COLO668 (cell line): ENCODE measurements around the gene SUMO1.
"Not testable (repeated sequence)": the region's sequence is repeated elsewhere in the genome, so short reads cannot be mapped to it uniquely, and the experiment has no call there.

Experiments used
- DNase-seq: peaks from one replicate; lab custom pipeline; 2025; ENCODE audit not compliant: unreplicated experiment; lab: John Stamatoyannopoulos, UW

Gene SUMO1

DNA sequence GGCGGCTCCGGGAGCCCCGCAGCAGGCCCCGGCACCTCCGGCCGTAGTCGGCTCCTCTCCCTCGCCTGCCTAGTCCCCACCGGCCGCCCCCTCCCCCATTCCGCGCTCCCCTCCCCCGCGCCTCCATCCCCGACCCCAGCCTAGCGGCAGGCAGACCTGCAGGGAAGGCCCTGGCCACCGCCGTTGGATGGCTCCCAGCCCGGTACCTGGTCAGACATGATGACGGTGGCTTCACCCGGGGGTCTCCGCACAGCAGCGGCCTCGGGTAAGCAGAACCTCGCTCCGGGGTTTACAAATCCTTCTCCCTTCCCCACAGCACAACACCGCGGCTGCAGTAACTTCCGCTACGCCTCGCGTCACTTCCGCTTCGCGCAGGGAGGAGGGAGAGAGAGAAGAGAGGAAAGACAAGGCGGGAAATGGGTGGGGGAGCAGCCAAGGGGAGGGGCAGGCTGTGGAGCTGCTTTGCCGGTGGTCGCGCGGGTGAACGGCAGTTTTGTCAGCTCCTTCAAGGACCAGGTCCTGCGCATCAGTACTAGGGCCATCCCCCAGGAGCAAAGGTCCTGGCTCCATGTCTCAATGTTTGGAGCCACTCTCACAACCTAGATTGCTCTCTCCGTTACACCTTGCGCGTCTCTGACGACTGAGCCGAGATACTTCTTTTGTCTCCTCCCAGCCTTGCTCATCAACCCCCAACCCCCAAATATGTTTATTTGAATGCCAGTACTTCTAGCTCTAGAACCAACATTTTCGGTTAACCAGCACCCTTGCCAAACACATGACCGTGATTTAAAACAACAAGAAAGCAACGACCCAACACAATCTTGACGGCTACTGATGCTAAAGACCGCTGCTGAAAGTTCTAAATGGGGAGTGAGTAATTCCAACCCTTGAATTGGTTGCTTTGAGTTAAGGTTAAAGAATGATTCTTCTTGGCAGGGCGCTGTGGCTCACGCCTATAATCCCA, at the start of gene SUMO1:
SUMO1 (minus strand) TSS at position 364 of the 964 bp plus-strand sequence; CDS start at position 218, 146 bp downstream.
- DNase-seq: peak; percentile 90

DNA sequence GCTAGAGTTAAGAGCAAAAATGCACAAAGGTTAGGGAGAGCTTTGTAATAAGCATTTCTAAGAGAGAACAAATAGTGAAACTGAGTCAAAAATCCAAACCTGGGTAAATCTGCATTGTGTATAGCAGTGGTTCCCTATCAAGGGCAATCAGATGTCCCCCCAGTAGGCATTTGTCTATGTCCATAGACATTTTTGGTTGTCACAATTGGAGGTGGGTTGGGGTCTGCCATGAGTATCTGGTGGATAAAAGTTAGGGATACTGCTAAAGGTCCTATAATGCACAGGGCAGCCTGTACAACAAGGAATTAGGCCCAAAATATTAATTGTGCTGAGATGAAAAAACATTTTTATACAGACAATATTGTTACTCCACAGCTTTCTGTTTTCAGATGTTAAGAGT, 48.2 kb upstream of the SUMO1 start:
- no peak for DNase-seq

- no peak for DNase-seq
These were observed 40.5 kb upstream of the SUMO1 start for GRCh38 chr2:202278944-202279343.

GRCh38 chr2:202278036-202278760, 39.8 kb upstream of the SUMO1 start:
- DNase-seq: no peak

DNA sequence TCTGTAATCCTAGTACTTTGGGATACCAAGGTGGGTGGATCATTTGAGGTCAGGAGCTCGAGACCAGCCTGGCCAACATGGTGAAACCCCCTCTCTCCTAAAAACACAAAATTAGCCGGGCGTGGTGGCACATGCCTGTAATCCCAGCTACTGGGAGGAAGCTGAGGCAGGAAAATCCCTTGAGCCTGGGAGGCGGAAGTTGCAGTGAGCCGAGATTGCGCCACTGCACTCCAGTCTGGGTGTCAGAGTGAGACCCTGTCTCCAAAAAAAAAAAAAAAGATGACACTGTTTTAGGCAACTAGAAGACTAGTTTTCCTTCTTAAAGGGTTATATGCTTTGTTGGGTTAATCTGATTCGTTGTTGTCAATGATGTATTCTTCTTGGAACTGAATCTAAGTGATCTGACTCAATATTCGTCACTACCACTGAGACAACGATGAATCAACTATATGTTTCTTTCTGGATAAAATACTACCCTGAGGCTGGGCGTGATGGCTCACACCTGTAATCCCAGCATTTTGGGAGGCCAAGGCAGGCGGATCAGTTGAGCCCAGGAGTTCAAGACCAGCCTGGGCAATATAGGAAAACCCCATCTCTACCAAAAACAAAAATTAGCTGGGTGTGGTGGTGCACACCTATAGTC, 37.8 kb upstream of the SUMO1 start:
- not testable (repeated sequence) for DNase-seq

DNA sequence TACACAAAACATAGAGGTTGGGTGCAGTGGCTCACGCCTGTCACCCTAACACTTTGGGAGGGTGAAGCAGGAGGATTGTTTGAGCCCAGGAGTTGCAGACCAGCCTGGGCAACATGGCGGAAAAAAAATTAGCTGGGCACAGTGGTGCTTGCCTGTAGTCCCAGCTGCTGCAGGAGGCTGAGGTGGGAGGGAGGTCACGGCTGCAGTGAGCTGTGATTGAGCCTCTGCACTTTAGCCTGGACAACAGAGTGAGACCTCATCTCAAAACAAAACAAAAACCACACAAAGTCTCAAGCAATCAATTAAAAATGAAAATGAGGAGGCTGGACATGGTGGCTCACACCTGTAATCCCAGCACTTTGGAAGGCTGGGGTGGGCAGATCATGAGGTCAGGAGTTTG, 32.1 kb upstream of the SUMO1 start:
- DNase-seq: no peak

DNA sequence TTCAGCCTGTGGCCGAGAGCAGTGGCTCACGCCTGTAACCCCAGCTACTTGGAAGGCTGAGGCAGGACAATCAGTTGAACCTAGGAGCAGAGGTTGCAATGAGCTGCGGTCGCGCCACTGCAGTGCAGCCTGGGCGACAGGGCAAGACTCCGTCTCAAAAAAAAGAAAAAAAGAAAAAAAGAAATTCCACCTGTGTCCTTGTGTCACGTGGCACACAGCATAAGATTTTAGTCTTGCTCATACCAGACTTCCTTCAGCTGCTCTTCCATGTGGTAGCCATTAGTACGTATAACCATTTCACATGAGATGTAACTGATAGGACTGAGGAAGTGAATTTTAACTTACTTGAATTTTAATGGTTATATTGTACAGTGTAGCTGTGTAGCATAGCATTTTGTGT, 31.2 kb upstream of the SUMO1 start:
- DNase-seq: no peak

DNA sequence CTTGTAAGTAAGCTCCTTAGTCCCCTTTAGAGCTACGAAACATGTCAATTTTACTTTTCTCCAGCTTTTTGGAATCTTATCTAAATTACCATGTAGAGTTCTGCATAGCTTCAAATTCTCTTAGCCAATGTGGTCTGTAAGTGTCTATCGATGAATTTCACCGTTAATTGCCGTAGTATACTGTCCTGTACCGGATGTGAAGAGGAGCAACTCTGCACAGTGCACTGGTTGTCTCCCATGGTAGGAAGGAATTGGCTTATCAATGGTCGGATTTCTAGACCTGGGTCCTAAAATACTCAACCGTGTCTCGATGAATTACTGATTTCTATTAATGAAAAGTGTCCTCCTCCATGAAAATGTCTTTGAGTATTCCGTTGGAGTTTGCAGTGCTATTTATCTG, 29.1 kb upstream of the SUMO1 start:
- peak; percentile 5 for DNase-seq

- peak; percentile 93 for DNase-seq
These were observed 27.3 kb upstream of the SUMO1 start, which contains the start of gene NOP58 for GRCh38 chr2:202265467-202266277. NOP58 (plus strand) TSS chr2:202265763; CDS start chr2:202265942, 179 bp downstream.

- no peak for DNase-seq
These were observed 23.1 kb upstream of the SUMO1 start for GRCh38 chr2:202261531-202261930.

- no peak for DNase-seq
These were observed 13.1 kb upstream of the SUMO1 start for GRCh38 chr2:202251494-202251893.

GRCh38 chr2:202249521-202250253, 11.3 kb upstream of the SUMO1 start:
- DNase-seq: no peak

DNA sequence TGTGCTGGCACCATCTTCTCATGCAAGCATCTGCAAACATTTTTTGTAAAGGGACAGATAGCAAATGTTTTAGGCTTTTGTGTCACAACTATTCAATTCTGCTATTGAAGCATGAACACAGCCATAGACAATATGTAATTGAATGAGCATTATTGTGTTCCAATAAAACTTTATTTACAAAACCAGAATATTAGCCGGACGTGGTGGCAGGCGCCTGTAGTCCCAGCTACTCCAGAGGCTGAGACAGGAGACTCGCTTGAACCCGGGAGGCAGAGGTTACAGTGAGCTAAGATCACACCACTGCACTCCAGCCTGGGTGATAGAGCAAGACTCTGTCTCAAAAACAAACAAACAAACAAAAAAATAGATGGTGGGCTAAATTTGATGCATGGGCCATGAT, 9.3 kb upstream of the SUMO1 start:
- not testable (repeated sequence) for DNase-seq

- DNase-seq: peak; percentile 32
These were observed 587 bp downstream of the SUMO1 start for GRCh38 chr2:202237787-202238233.

GRCh38 chr2:202221873-202222272, 16.5 kb downstream of the SUMO1 start:
- no peak for DNase-seq

GRCh38 chr2:202215179-202215578, 23.2 kb downstream of the SUMO1 start:
- no peak for DNase-seq

DNA sequence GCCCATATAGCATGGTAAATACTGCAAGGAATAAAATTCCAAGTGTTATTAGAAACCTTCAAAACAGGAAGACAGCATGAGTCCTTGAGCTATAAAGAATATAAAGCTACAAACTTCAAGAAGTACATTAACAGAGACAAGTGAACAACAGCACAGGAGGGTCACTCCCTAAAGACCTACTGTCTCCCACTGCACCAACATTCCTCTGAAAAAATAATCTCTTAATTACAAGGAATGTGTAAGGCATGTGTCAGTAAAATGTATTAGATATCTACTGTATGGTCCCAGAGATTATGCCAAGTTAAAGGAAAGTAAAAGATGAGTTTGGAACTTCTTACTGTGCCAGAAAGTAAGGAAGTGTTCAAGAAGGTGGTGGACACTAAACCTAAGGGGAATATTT, 29.9 kb downstream of the SUMO1 start:
- no peak for DNase-seq

DNA sequence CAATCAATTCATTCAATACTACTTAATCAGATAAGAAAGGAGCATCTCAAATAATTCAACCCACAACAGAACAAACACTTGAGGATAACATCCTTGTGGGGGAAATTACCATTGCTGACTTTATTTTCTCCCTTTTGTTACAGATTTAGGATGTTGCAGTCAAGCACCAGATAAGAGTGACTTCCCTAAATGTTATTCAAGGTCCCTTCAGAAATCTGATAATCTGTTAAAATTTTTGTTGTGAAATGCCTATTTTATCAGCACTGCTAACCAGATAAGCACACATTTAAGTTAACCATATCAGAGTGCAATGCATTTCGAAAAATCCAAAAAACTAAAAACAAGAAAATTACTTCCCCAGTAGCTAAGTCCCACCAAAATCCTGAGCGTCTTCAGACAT, 33.5 kb downstream of the SUMO1 start:
- DNase-seq: no peak

DNA sequence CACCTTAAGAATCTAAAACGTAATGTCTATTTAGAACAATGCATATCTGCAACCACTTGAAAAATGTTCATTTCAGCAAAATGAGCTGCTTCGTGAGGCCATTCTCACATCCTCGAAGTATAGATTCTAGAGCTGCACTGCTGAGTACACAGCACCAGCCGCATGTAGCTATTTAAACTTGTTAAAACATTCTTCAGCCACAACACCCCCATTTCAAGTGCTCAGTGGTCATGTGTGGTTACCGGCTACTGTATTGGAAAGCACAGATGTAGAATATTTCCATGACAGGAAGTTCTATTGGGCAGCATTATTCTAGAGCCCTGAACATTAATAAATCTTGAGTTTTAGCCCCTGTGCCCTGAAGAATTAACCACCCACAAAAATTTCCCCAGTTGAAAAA, 35.0 kb downstream of the SUMO1 start:
- no peak for DNase-seq
